KMS-11 (cell line): ENCODE data around the gene ZNF580.

Experiments used
- H2AFZ ChIP-seq: fragments of 200-600 bp; sonication (generic); 2 replicates; pipeline ENCODE4 v1.6.1; 2016; ENCODE audit warnings: antibody characterized with exemption, mixed run types, low read depth
- H3K27ac ChIP-seq: fragments of 200-600 bp; sonication (generic); 2 replicates; pipeline ENCODE4 v1.6.1; 2016; ENCODE audit warnings: mild to moderate bottlenecking, mixed run types
- H3K27me3 ChIP-seq: fragments of 200-600 bp; sonication (generic); 2 replicates; pipeline ENCODE4 v1.6.1; 2017; ENCODE audit warnings: mild to moderate bottlenecking, low read depth, mixed run types, moderate library complexity; ENCODE audit not compliant: insufficient read depth
- H3K36me3 ChIP-seq: fragments of 200-600 bp; sonication (generic); 2 replicates; pipeline ENCODE4 v1.6.1; 2017; ENCODE audit warnings: mild to moderate bottlenecking, mixed run types; ENCODE audit not compliant: insufficient read depth
- H3K4me1 ChIP-seq: fragments of 200-600 bp; sonication (generic); 2 replicates; pipeline ENCODE4 v1.6.1; 2016; ENCODE audit warnings: mild to moderate bottlenecking, low read depth, mixed run types; ENCODE audit not compliant: poor library complexity, severe bottlenecking
- H3K4me2 ChIP-seq: fragments of 200-600 bp; sonication (generic); 2 replicates; pipeline ENCODE4 v1.7.0; 2016; ENCODE audit warnings: mild to moderate bottlenecking, mixed run types
- H3K4me3 ChIP-seq: fragments of 200-600 bp; sonication (generic); IDR thresholded peaks from 2 replicates; pipeline ENCODE4 v1.6.1; 2017; ENCODE audit warnings: low read depth, low read length, mixed read lengths; ENCODE audit not compliant: insufficient read depth
- H3K79me2 ChIP-seq: fragments of 200-600 bp; sonication (generic); 2 replicates; pipeline ENCODE4 v1.6.1; 2016; ENCODE audit warnings: low read depth, mixed run types; ENCODE audit not compliant: insufficient read depth
- H3K9ac ChIP-seq: fragments of 200-600 bp; sonication (generic); 2 replicates; pipeline ENCODE4 v1.6.1; 2016; ENCODE audit warnings: mild to moderate bottlenecking, mixed run types
- H4K20me1 ChIP-seq: fragments of 200-600 bp; sonication (generic); 2 replicates; pipeline ENCODE4 v1.6.1; 2016; ENCODE audit warnings: mild to moderate bottlenecking, mixed run types; ENCODE audit not compliant: insufficient read depth
- TF ChIP-seq, protein P1 (sequence below): fragments of 200-600 bp; sonication (generic); conservative IDR thresholded peaks from 2 replicates; pipeline ENCODE4 v1.6.1; 2017; ENCODE audit warnings: low read depth, mild to moderate bottlenecking, antibody characterized with exemption, low read length, moderate library complexity, mixed read lengths

Gene ZNF580

DNA sequence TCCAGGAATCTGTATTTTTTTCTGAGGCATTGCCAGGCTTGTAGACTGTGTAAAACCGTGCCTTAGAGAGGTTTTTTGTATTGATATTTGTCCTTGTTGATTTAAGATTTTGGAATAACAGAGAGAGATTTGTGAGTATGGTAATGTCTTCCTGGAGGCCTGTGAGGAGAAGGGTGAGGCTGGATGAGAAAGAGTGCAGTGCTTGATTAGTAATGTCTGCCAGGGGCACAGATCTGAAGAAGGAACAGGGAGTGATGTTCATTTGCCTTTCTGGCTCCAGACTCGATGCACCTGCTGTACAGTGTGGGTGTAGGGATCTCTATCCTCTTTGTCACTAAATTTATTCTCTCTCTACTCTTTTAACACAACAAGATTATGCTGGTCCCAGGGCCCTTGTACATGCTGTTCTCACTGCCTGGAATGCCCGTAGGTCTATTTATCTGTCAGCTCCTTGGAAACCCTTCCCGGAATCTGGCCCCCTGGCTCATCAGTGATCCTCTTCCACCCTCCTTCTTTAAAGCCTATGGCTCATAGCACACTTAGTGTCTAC is 45.7 kb upstream of the ZNF580 start:
- Histone ChIP-seq H3K36me3 (no peaks in the 10 kb centered on the region), H3K9ac (no peak overlapping the region)
- TF ChIP-seq, protein P1, sequence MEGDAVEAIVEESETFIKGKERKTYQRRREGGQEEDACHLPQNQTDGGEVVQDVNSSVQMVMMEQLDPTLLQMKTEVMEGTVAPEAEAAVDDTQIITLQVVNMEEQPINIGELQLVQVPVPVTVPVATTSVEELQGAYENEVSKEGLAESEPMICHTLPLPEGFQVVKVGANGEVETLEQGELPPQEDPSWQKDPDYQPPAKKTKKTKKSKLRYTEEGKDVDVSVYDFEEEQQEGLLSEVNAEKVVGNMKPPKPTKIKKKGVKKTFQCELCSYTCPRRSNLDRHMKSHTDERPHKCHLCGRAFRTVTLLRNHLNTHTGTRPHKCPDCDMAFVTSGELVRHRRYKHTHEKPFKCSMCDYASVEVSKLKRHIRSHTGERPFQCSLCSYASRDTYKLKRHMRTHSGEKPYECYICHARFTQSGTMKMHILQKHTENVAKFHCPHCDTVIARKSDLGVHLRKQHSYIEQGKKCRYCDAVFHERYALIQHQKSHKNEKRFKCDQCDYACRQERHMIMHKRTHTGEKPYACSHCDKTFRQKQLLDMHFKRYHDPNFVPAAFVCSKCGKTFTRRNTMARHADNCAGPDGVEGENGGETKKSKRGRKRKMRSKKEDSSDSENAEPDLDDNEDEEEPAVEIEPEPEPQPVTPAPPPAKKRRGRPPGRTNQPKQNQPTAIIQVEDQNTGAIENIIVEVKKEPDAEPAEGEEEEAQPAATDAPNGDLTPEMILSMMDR, result no peak

DNA sequence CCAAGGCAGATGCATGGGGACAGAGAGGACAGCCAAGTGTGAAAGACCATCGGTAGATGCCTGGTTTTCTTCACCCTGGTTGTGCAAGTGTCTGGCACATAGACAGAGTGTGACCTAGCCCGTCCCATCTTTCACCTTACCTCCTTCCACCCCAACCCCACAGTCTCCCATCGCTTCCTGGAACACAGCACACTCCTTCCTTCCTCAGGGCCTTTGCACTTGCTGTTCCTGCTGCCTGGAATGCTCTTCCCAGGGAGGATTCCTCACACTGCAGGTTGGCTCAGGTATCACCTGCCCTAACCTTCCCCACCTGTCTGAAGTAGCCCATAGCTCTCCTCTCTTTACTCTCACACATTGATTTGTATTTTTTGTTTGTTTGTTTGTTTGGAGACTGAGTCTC is 44.5 kb upstream of the ZNF580 start:
- no peaks in the 10 kb centered on the region for H4K20me1 ChIP-seq
- no peak overlapping the region for H3K4me3 ChIP-seq
- no peak overlapping the region for H3K9ac ChIP-seq
- no peak overlapping the region for H3K4me2 ChIP-seq
- TF ChIP-seq, protein P1, result no peak
- H3K27me3 ChIP-seq, result no peaks in the 10 kb centered on the region
- no peaks in the 10 kb centered on the region for H3K36me3 ChIP-seq
- no peaks in the 10 kb centered on the region for H3K79me2 ChIP-seq
- H2AFZ ChIP-seq, result no peak overlapping the region
- H3K4me1 ChIP-seq, result no peaks in the 10 kb centered on the region
- no peak overlapping the region for H3K27ac ChIP-seq

More for the DNA sequence above, 45.7 kb upstream of the ZNF580 start:
- Histone ChIP-seq H3K4me3 (no peak overlapping the region), H3K79me2 (no peaks in the 10 kb centered on the region), H4K20me1 (no peaks in the 10 kb centered on the region), H3K4me1 (no peaks in the 10 kb centered on the region), H3K27ac (no peak overlapping the region), H2AFZ (no peak overlapping the region), H3K27me3 (no peaks in the 10 kb centered on the region), H3K4me2 (no peak overlapping the region)

DNA sequence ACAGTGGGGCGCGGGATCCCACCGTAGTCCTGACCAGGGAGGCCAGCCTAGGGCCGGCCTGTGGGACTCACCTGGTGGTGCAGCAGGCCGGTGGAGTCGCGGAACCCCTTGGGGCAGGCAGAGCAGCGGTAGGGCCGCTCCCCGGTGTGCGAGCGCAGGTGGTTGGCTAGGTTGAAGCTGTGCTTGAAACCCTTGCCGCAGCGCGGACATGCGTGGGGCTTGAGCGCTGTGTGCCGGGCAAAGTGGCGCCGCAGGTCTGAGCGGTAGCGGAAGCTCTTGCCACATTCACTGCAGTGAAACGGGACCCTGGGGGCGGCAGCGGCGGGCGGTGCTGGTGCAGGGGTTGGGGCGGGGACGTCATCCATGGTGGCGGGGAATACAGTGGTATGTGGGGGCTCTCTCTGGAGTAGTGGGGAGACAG is 43.3 kb upstream of the ZNF580 start:
- H2AFZ ChIP-seq, result no peak overlapping the region
- no peaks in the 10 kb centered on the region for H3K36me3 ChIP-seq
- no peaks in the 10 kb centered on the region for H3K4me1 ChIP-seq
- no peaks in the 10 kb centered on the region for H3K27me3 ChIP-seq
- H3K9ac ChIP-seq, result no peak overlapping the region
- H3K27ac ChIP-seq, result no peak overlapping the region
- no peaks in the 10 kb centered on the region for H3K79me2 ChIP-seq
- TF ChIP-seq, protein P1, result no peak
- no peaks in the 10 kb centered on the region for H4K20me1 ChIP-seq
- no peak overlapping the region for H3K4me2 ChIP-seq
- no peak overlapping the region for H3K4me3 ChIP-seq

DNA sequence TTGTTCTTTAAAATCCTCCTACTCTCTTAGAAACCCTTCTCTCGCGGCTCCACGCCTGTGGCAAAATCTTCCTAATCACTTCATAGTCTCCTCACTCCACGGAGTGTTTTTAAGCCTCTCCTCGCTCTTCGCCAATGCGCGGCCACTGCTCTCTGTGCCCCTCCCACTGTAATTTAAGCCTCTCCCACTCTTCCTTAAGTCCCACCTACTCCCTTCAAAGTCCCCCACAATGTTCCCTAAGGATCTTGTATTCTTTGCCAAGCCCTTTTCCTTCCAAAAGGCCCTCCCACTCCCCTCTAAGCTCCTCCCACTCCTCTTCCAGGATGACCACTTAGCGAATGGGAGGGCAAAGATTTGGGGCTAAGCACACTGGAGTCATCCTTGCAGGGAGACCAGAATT is 42.8 kb upstream of the ZNF580 start:
- no peak overlapping the region for H3K27ac ChIP-seq
- no peak overlapping the region; the same call in 1 of the 2 replicates for H3K4me2 ChIP-seq
- H3K4me3 ChIP-seq, result no peak overlapping the region

More for the DNA sequence above, 42.8 kb upstream of the ZNF580 start:
- Histone ChIP-seq H2AFZ (no peak overlapping the region), H3K27me3 (no peaks in the 10 kb centered on the region), H3K9ac (no peak overlapping the region), H3K36me3 (no peaks in the 10 kb centered on the region), H4K20me1 (no peaks in the 10 kb centered on the region), H3K4me1 (no peaks in the 10 kb centered on the region), H3K79me2 (no peaks in the 10 kb centered on the region)
- TF ChIP-seq, protein P1, result no peak
